Activated CD8-positive, alpha-beta memory T cell treated with anti-CD3 and anti-CD28 coated beads for 24 hours (primary cell): ENCODE measurements around the gene ZNF569.
"Not testable (repeated sequence)": the region's sequence is repeated elsewhere in the genome, so short reads cannot be mapped to it uniquely, and the experiment has no call there.

ENCODE experiments used
- DNase-seq: peaks from one replicate; pipeline ENCODE4 v3.0.0-alpha.2; 2020

Gene ZNF569

GRCh38 chr19:37391399-37391798, 75.8 kb downstream of the ZNF569 start:
- not testable (repeated sequence) for DNase-seq

- no peak for DNase-seq
Measured at GRCh38 chr19:37389234-37389633, 78.0 kb downstream of the ZNF569 start.

GRCh38 chr19:37370880-37371661, 96.2 kb downstream of the ZNF569 start, which contains the start of gene ZNF527:
Gene ZNF527, plus strand, starts transcription at chr19:37371099. Its CDS starts 3,100 bp downstream, at chr19:37374199.
- DNase-seq, result peak; percentile 97

GRCh38 chr19:37370386-37370879, 96.8 kb downstream of the ZNF569 start:
- not testable (repeated sequence) for DNase-seq

GRCh38 chr19:37362733-37363132, 104.5 kb downstream of the ZNF569 start:
- DNase-seq, result no peak

GRCh38 chr19:37361994-37362393, 105.2 kb downstream of the ZNF569 start:
- no peak for DNase-seq
